ENCODE measurements around the gene GPR149.

- TF ChIP-seq CTCF (conservative IDR thresholded peaks at IDR 0.05 in 1 of 2, IDR thresholded peaks at IDR 0.05 in 1 of 2; ENCODE audit: extremely low read depth in 1 of 2, insufficient read depth in 1 of 2, low read depth in 1 of 2, low read length in 2 of 2), result no peak
- no peak for TF ChIP-seq EZH2 (IDR thresholded peaks at IDR 0.05; ENCODE audit: borderline replicate concordance, low read length)
Observed at GRCh38 chr3:154389861-154390260, 40.1 kb downstream of the GPR149 start.
